SK-N-SH (cell line): ENCODE results near the gene TFAP2A. TPM values are rescaled to one million over a fixed set of nuclear protein-coding genes. Genes with fewer than 3 reads are reported as not detected.

Experiments
- CTCF ChIA-PET: fragments of 300-600, 350-600 bp; formaldehyde crosslinking; extraction: SDS; loops from one replicate; lab custom pipeline; 2021; lab: Yijun Ruan, JAX
- POLR2A ChIA-PET: fragments of 350-600 bp; sonication (Branson Sonifier 250); formaldehyde crosslinking; extraction: SDS; loops from one replicate; lab custom pipeline; 2020; ENCODE audit warnings: antibody characterized with exemption, inconsistent platforms; lab: Yijun Ruan, JAX
- DNase-seq: peaks from one replicate; pipeline ENCODE4 v3.0.0; 2012
- H2AFZ ChIP-seq: fragments of 200-600 bp; sonication (generic); 2 replicates; pipeline ENCODE4 v1.8.1; 2016; ENCODE audit warnings: antibody characterized with exemption, mild to moderate bottlenecking, low read depth
- H3F3A ChIP-seq: fragments of 200-600 bp; sonication (generic); replicated peaks from 2 replicates; pipeline ENCODE3; 2016; ENCODE audit warnings: antibody characterized with exemption, mild to moderate bottlenecking; ENCODE audit not compliant: insufficient read depth
- H3K27ac ChIP-seq, 2 experiments: fragments of 200-500 bp in 1 of 2; fragments of 200-600 bp in 1 of 2; sonication (Bioruptor generic) in 1 of 2; sonication (generic), shearing (Covaris generic) in 1 of 2; 2 replicates each; pipeline versions ENCODE4 v1.5.1 to v1.6.1; 2014 to 2016; ENCODE audit warnings: low read depth in 2 of 2, inconsistent platforms in 1 of 2, low read length in 1 of 2, mild to moderate bottlenecking in 1 of 2, mixed read lengths in 1 of 2
- H3K27me3 ChIP-seq: fragments of 200-600 bp; sonication (generic), shearing (Covaris generic); 2 replicates; pipeline ENCODE4 v1.6.1; 2016; ENCODE audit warnings: mixed run types; ENCODE audit not compliant: insufficient read depth
- H3K36me3 ChIP-seq, 2 experiments: fragments of 200-500 bp in 1 of 2; fragments of 200-600 bp in 1 of 2; sonication (Bioruptor generic) in 1 of 2; sonication (generic) in 1 of 2; replicated peaks in 1 of 2; 2 replicates each; pipeline versions ENCODE3 to v1.5.1; 2014 to 2016; ENCODE audit warnings: low read length in 1 of 2, mild to moderate bottlenecking in 1 of 2; ENCODE audit not compliant: insufficient read depth in 2 of 2, control insufficient read depth in 1 of 2
- H3K4me1 ChIP-seq, 2 experiments: fragments of 200-500 bp in 1 of 2; fragments of 200-600 bp in 1 of 2; sonication (Bioruptor generic) in 1 of 2; sonication (generic), shearing (Covaris generic) in 1 of 2; 2 replicates each; pipeline versions ENCODE4 v1.5.1 to v1.6.1; 2014 to 2016; ENCODE audit warnings: low read depth in 1 of 2, low read length in 1 of 2, mixed run types in 1 of 2; ENCODE audit not compliant: insufficient read depth in 2 of 2, control insufficient read depth in 1 of 2
- H3K4me2 ChIP-seq: fragments of 200-600 bp; sonication (generic), shearing (Covaris generic); 2 replicates; pipeline ENCODE4 v1.6.1; 2017; ENCODE audit warnings: mixed run types
- H3K4me3 ChIP-seq, 2 experiments: fragments of 200-500 bp in 1 of 2; fragments of 200-600 bp in 1 of 2; sonication (Bioruptor generic) in 1 of 2; sonication (generic), shearing (Covaris generic) in 1 of 2; 2 replicates each; pipeline versions ENCODE4 v1.5.1 to v1.8.1; 2014 to 2016; ENCODE audit warnings: low read depth in 2 of 2, inconsistent platforms in 1 of 2, low read length in 1 of 2, mild to moderate bottlenecking in 1 of 2, mixed read lengths in 1 of 2, moderate library complexity in 1 of 2
- H3K79me2 ChIP-seq: fragments of 200-600 bp; sonication (generic); 2 replicates; pipeline ENCODE4 v1.8.1; 2017; ENCODE audit warnings: mild to moderate bottlenecking; ENCODE audit not compliant: insufficient read depth
- H3K9ac ChIP-seq: fragments of 200-600 bp; sonication (generic); 2 replicates; pipeline ENCODE4 v1.6.1; 2017; ENCODE audit warnings: mixed run types
- H3K9me2 ChIP-seq: fragments of 200-600 bp; sonication (generic); 2 replicates; pipeline ENCODE4 v1.6.1; 2017; ENCODE audit warnings: mixed run types
- H3K9me3 ChIP-seq: fragments of 200-600 bp; sonication (generic); 2 replicates; pipeline ENCODE4 v1.6.1; 2017; ENCODE audit warnings: mixed run types, mild to moderate bottlenecking, moderate library complexity
- H4K20me1 ChIP-seq: fragments of 200-600 bp; sonication (generic); 2 replicates; pipeline ENCODE4 v1.6.1; 2017; ENCODE audit warnings: mild to moderate bottlenecking, mixed run types; ENCODE audit not compliant: insufficient read depth
- CTCF ChIP-seq: fragments of 200-600 bp; sonication (generic); IDR thresholded peaks from 2 replicates; pipeline ENCODE4 v1.6.1; 2017; ENCODE audit warnings: antibody characterized with exemption, mild to moderate bottlenecking, moderate library complexity
- EZH2phosphoT487 ChIP-seq: fragments of 200-600 bp; sonication (generic); IDR thresholded peaks from 2 replicates; pipeline ENCODE4 v1.6.1; 2017; ENCODE audit warnings: low read depth, mixed run types, mild to moderate bottlenecking, antibody characterized with exemption, moderate library complexity, borderline replicate concordance
- FOXJ3 ChIP-seq: sonication (generic); formaldehyde crosslinking; IDR thresholded peaks from 2 replicates; pipeline ENCODE4 v1.5.1; 2020; ENCODE audit warnings: mild to moderate bottlenecking, missing genetic modification reagents
- FOXM1 ChIP-seq: IDR thresholded peaks from 2 replicates; pipeline ENCODE4 v1.4.0; 2012; ENCODE audit warnings: low read depth, mild to moderate bottlenecking
- GABPA ChIP-seq: IDR thresholded peaks from 2 replicates; pipeline ENCODE4 v1.4.0; 2012; ENCODE audit warnings: low read depth, mild to moderate bottlenecking
- JUND ChIP-seq: IDR thresholded peaks from 2 replicates; pipeline ENCODE4 v1.4.0; 2012
- MXI1 ChIP-seq: IDR thresholded peaks from 2 replicates; pipeline ENCODE4 v1.6.1; 2012; ENCODE audit warnings: mild to moderate bottlenecking, low read depth, low read length, improper control_type of control experiment
- NRF1 ChIP-seq: IDR thresholded peaks from 2 replicates; pipeline ENCODE4 v1.6.1; 2012; ENCODE audit warnings: low read depth, mild to moderate bottlenecking, low read length
- RAD21 ChIP-seq: IDR thresholded peaks from 2 replicates; pipeline ENCODE4 v1.6.1; 2012; ENCODE audit warnings: mild to moderate bottlenecking, low read length
- RCOR1 ChIP-seq: fragments of 150-350 bp; IDR thresholded peaks from 2 replicates; pipeline ENCODE4 v1.6.1; 2017; ENCODE audit warnings: antibody characterized with exemption, low read length
- RFX5 ChIP-seq: IDR thresholded peaks from 2 replicates; pipeline ENCODE4 v1.6.1; 2012; ENCODE audit warnings: mild to moderate bottlenecking, improper control_type of control experiment, low read length
- RXRA ChIP-seq: IDR thresholded peaks from 2 replicates; pipeline ENCODE4 v1.4.0; 2012; ENCODE audit warnings: low read depth, mild to moderate bottlenecking, borderline replicate concordance
- SIN3A ChIP-seq: IDR thresholded peaks from 2 replicates; pipeline ENCODE4 v1.6.1; 2012; ENCODE audit warnings: low read depth, mild to moderate bottlenecking, low read length, moderate library complexity, borderline replicate concordance
- TCF12 ChIP-seq: IDR thresholded peaks from 2 replicates; pipeline ENCODE4 v1.4.0; 2012
- YY1 ChIP-seq: IDR thresholded peaks from 2 replicates; pipeline ENCODE4 v1.4.0; 2012; ENCODE audit warnings: low read depth, mild to moderate bottlenecking
- WGBS: methylation state at CpG from one replicate; pipeline ENCODE4 v1.1.6; 2017; ENCODE audit warnings: low lambda C conversion rate; 5-methylcytosine and 5-hydroxymethylcytosine counted together
- polyA plus RNA-seq, 3 experiments: library from polyadenylated mRNA; depleted of rRNA; stranded (reverse); fragments of >200 nt; gene quantifications; 2 replicates each; pipeline ENCODE4 v1.2.3, GENCODE V29; 2012
- TF ChIP-seq, protein P1 (sequence below): fragments of 150-350 bp; IDR thresholded peaks from 2 replicates; pipeline ENCODE4 v1.6.1; 2016; ENCODE audit warnings: mild to moderate bottlenecking, low read depth, low read length
- TF ChIP-seq, protein P2 (sequence below): IDR thresholded peaks from 2 replicates; pipeline ENCODE4 v1.6.1; 2012; ENCODE audit warnings: mild to moderate bottlenecking, low read depth, low read length, moderate library complexity
- TF ChIP-seq, protein P3 (sequence below): IDR thresholded peaks from 2 replicates; pipeline ENCODE4 v1.4.0; 2012; ENCODE audit warnings: low read depth
- TF ChIP-seq, protein P4 (sequence below): IDR thresholded peaks from 2 replicates; pipeline ENCODE4 v1.4.0; 2012; ENCODE audit warnings: low read depth, borderline replicate concordance
- TF ChIP-seq, protein P5 (sequence below): fragments of 150-350 bp; IDR thresholded peaks from 2 replicates; pipeline ENCODE4 v1.6.1; 2017; ENCODE audit warnings: antibody characterized with exemption, low read length, low read depth, borderline replicate concordance

Gene TFAP2A
- polyA plus RNA-seq, 1 of the 3 experiments (the other 2 are of a cell fraction): 0.07 TPM

DNA sequence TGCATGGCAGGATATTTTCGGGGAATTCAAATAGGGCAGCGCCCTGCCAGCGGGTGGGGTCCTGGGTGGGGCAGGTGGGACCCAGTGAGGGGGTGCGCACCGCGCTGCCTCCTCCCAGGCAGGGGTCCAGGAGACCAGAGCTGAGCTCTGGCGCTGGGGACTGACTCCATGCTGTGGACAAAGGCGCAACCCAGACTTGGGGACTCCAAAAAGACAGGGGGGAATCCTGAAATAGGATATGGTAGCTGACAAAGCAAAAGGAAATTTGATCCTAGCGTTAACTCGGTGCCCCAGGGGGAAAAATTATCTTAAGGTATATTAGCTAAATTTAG lies 23.6 kb downstream of the TFAP2A start (continued):
- TF ChIP-seq, protein P1, sequence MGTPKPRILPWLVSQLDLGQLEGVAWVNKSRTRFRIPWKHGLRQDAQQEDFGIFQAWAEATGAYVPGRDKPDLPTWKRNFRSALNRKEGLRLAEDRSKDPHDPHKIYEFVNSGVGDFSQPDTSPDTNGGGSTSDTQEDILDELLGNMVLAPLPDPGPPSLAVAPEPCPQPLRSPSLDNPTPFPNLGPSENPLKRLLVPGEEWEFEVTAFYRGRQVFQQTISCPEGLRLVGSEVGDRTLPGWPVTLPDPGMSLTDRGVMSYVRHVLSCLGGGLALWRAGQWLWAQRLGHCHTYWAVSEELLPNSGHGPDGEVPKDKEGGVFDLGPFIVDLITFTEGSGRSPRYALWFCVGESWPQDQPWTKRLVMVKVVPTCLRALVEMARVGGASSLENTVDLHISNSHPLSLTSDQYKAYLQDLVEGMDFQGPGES: no peak

DNA sequence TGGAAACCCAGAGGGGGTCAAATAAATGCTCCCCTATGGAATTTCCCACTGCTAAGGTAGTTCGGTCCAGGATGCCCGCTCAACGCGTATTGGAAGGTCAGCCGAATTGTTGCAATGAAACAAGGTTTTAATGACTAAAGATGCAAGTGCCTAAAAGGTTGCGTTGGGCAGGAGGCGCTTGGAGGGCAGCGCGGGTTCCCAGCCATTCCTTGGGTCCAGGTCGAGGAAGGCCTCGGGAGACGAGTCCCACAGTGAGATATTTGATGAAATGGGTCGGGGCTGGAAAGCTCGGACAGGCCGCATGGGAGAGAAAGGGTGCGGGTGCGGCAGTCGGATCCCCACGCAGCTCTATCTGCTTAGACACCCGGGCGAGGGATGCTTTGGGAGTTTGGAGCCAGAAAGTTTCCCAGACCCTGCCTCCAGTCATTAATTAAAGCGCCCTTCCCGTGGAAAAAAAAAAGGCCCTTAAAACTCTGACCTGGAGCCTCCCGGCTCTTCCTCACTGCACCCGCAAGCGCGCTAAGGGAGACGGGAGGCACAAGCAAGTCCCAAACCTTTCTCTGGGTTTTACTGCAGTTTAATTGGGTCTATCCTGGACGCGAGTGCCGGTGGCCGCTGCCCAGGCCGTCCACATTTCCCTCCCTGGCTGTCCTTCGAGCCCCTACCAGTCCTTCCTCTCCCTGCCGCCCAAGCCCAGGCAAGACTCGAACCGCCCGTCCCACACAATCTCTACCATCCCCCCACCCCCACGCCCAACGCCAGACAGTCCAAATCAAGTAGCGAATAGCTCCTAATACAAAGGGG lies 24.2 kb downstream of the TFAP2A start:
- Histone ChIP-seq H3K4me3 (no peak overlapping the region), H3K9me3 (no peaks in the 10 kb centered on the region), H3K79me2 (no peaks in the 10 kb centered on the region), H3K9me2 (no peaks in the 10 kb centered on the region), H3K9ac (no peak overlapping the region), H3F3A (no peaks in the 10 kb centered on the region), H3K4me2 (no peak overlapping the region), H4K20me1 (no peaks in the 10 kb centered on the region), H3K27ac (no peak overlapping the region), H3K4me1 (no peaks in the 10 kb centered on the region), H2AFZ (no peak overlapping the region), H3K27me3 (peaks cover 93% of the 10 kb centered on the region), H3K36me3 (no peaks in the 10 kb centered on the region)
- DNase-seq: no peak
- POLR2A ChIA-PET: no interaction called here
- CTCF ChIA-PET: no interaction called here
- no peak for TF ChIP-seq RXRA
- TF ChIP-seq NRF1: no peak
- no peak for TF ChIP-seq YY1
- TF ChIP-seq GABPA: no peak
- TF ChIP-seq, protein P2, sequence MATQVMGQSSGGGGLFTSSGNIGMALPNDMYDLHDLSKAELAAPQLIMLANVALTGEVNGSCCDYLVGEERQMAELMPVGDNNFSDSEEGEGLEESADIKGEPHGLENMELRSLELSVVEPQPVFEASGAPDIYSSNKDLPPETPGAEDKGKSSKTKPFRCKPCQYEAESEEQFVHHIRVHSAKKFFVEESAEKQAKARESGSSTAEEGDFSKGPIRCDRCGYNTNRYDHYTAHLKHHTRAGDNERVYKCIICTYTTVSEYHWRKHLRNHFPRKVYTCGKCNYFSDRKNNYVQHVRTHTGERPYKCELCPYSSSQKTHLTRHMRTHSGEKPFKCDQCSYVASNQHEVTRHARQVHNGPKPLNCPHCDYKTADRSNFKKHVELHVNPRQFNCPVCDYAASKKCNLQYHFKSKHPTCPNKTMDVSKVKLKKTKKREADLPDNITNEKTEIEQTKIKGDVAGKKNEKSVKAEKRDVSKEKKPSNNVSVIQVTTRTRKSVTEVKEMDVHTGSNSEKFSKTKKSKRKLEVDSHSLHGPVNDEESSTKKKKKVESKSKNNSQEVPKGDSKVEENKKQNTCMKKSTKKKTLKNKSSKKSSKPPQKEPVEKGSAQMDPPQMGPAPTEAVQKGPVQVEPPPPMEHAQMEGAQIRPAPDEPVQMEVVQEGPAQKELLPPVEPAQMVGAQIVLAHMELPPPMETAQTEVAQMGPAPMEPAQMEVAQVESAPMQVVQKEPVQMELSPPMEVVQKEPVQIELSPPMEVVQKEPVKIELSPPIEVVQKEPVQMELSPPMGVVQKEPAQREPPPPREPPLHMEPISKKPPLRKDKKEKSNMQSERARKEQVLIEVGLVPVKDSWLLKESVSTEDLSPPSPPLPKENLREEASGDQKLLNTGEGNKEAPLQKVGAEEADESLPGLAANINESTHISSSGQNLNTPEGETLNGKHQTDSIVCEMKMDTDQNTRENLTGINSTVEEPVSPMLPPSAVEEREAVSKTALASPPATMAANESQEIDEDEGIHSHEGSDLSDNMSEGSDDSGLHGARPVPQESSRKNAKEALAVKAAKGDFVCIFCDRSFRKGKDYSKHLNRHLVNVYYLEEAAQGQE: no peak
- TF ChIP-seq RAD21: no peak
- no peak for TF ChIP-seq SIN3A
- TF ChIP-seq, protein P3, sequence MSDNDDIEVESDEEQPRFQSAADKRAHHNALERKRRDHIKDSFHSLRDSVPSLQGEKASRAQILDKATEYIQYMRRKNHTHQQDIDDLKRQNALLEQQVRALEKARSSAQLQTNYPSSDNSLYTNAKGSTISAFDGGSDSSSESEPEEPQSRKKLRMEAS: no peak
- TF ChIP-seq, protein P4, sequence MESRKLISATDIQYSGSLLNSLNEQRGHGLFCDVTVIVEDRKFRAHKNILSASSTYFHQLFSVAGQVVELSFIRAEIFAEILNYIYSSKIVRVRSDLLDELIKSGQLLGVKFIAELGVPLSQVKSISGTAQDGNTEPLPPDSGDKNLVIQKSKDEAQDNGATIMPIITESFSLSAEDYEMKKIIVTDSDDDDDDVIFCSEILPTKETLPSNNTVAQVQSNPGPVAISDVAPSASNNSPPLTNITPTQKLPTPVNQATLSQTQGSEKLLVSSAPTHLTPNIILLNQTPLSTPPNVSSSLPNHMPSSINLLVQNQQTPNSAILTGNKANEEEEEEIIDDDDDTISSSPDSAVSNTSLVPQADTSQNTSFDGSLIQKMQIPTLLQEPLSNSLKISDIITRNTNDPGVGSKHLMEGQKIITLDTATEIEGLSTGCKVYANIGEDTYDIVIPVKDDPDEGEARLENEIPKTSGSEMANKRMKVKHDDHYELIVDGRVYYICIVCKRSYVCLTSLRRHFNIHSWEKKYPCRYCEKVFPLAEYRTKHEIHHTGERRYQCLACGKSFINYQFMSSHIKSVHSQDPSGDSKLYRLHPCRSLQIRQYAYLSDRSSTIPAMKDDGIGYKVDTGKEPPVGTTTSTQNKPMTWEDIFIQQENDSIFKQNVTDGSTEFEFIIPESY: no peak
- TF ChIP-seq JUND: no peak
- no peak for TF ChIP-seq FOXJ3 (CRISPR knock-in tag)
- TF ChIP-seq MXI1: no peak
- TF ChIP-seq, protein P5, sequence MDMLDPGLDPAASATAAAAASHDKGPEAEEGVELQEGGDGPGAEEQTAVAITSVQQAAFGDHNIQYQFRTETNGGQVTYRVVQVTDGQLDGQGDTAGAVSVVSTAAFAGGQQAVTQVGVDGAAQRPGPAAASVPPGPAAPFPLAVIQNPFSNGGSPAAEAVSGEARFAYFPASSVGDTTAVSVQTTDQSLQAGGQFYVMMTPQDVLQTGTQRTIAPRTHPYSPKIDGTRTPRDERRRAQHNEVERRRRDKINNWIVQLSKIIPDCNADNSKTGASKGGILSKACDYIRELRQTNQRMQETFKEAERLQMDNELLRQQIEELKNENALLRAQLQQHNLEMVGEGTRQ: no peak
- TF ChIP-seq TCF12: no peak
- no peak for TF ChIP-seq FOXM1
- TF ChIP-seq CTCF: no peak
- TF ChIP-seq RCOR1: no peak
- TF ChIP-seq EZH2phosphoT487: no peak
- TF ChIP-seq RFX5: no peak
- WGBS: 35% methylated on average over 39 of the region's 41 CpGs
